ENCODE data around the gene ATP1B3. TPM values are rescaled to one million over a fixed set of nuclear protein-coding genes. Genes with fewer than 3 reads are reported as not detected.
A peak's percentile ranks its signal among the peaks of the same experiment; 100 is the strongest.

Gene ATP1B3
- total RNA-seq, 1 donor from 2014 or later, result 108 TPM

DNA sequence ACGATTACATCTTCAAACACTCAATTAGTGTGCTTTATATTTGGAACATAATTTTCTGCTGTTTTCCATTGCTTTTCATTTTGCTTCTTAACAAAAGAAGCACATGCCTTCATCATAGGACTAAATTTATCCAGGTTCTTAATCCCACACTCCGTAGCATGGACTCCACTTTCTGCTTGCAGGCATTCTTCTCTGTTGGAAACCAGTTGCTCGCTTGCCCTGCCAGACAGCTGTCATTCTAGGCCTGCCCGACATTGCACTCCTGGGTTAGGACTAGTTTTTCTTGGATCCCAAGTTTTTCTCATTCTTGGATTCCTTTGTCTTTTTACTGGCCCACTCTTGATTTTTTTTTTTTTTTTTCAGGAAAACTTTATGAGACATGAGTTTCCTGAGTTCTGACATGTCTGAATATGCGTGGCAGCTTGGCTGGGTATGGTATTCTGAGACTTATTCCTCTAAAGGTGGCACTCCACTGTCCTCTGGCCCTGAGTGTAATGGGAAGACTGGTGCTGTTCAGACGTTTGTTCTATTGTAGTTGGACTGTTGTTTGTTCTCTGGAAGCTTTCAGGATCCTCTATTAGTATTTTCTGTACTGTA is 6.3 kb upstream of the ATP1B3 start:
- TF ChIP-seq, protein P1, sequence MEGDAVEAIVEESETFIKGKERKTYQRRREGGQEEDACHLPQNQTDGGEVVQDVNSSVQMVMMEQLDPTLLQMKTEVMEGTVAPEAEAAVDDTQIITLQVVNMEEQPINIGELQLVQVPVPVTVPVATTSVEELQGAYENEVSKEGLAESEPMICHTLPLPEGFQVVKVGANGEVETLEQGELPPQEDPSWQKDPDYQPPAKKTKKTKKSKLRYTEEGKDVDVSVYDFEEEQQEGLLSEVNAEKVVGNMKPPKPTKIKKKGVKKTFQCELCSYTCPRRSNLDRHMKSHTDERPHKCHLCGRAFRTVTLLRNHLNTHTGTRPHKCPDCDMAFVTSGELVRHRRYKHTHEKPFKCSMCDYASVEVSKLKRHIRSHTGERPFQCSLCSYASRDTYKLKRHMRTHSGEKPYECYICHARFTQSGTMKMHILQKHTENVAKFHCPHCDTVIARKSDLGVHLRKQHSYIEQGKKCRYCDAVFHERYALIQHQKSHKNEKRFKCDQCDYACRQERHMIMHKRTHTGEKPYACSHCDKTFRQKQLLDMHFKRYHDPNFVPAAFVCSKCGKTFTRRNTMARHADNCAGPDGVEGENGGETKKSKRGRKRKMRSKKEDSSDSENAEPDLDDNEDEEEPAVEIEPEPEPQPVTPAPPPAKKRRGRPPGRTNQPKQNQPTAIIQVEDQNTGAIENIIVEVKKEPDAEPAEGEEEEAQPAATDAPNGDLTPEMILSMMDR (IDR thresholded peaks at IDR 0.05), result no peak
- Histone ChIP-seq H3K4me3 (no peak overlapping the region), H3K36me3 (no peaks in the 10 kb centered on the region), H3K27ac (no peak overlapping the region), H3K27me3 (no peaks in the 10 kb centered on the region), H3K9me3 (peaks cover 0 to 5% of the 10 kb centered on the region in 2 donors), H3K4me1 (no peaks in the 10 kb centered on the region)
- no peak for DNase-seq (ENCODE audit: low spot score in 2 of 2)
- intact Hi-C loops (cut with DNase I), result loop anchor here (10.0 kb wide), 3 partner anchors 295 to 415 kb away; partner anchors contain the start of gene RASA2

DNA sequence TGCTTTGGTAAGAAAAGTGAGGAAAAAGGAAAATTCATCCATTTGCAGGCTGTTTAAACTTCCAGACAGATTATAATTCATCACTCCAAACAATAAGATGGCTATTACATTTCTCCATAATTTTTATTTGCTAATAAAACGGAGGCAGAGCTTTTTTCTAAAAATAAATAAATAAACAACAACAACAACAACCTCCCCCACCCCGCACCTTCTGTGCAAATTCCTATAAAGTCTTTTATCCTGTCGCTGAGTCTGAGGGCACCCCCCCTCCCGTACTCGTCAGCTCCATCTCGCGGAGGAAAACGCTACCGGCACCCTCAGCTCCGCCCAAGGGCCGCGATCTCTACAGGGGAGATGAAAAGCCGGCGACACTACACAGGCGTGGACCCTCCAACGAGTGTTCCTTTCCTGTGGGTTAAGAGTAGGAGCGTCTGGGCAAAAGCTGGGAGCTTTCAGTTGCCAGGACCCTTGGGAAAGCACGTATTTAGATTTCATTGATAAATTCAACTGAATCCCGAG is 1.0 kb upstream of the ATP1B3 start:
- peak overlapping the region; percentile 99 to 100 for H3K27ac ChIP-seq
- peak; percentile 65 to 91 for DNase-seq (ENCODE audit: low spot score in 2 of 2)
- peaks cover 0 to 4% of the 10 kb centered on the region in 2 donors for H3K9me3 ChIP-seq
- H3K4me3 ChIP-seq, result peak overlapping the region; percentile 97 to 98
- H3K4me1 ChIP-seq, result peaks cover 0 to 11% of the 10 kb centered on the region in 2 donors
- TF ChIP-seq, protein P1 (IDR thresholded peaks at IDR 0.05), result peak; percentile 77 to 94 (median 93)
- H3K27me3 ChIP-seq, result no peaks in the 10 kb centered on the region
- no peaks in the 10 kb centered on the region for H3K36me3 ChIP-seq
- intact Hi-C loops (cut with DNase I), result loop anchor here (5.0 to 10.0 kb wide), 8 partner anchors 272 to 1127 kb away; partner anchors contain the start of genes RASA2, TFDP2 and U2SURP

DNA sequence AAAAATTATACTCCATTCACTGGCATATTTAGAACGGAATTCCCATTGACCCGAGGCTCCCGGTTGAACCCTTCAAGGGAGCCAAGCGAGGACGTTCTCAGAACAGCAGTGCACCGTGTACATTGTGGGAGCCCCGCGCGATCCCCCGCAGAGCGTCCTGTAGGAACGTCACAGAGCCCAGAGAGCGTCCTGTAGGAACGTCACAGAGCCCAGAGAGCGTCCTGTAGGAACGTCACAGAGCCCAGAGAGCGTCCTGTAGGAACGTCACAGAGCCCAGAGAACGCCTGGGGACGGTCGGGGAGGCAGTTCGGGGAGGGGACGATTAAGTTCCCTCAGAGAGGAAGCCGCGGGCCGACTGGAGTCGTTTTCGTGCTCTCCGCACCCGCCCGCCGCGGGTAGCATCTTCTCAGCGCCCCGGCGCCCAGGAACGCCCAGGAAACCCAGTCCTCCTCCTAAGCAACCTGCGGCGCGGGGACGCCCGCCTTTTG is 506 bp upstream of the ATP1B3 start:
- TF ChIP-seq, protein P1 (IDR thresholded peaks at IDR 0.05), result no peak
- H3K9me3 ChIP-seq, result no peaks in the 10 kb centered on the region
- intact Hi-C loops (cut with DNase I), result loop anchor here (1.0 to 10.0 kb wide), 9 partner anchors 138 to 1126 kb away; partner anchors contain the start of genes RASA2, RNF7, TFDP2 and U2SURP
- no peaks in the 10 kb centered on the region for H3K27me3 ChIP-seq
- H3K4me1 ChIP-seq, result peaks cover 0 to 11% of the 10 kb centered on the region in 2 donors
- no peaks in the 10 kb centered on the region for H3K36me3 ChIP-seq
- H3K4me3 ChIP-seq, result peak overlapping the region; percentile 97 to 98
- H3K27ac ChIP-seq, result peak overlapping the region; percentile 99 to 100
- DNase-seq (ENCODE audit: low spot score in 2 of 2), result peak; percentile 57 to 87

DNA sequence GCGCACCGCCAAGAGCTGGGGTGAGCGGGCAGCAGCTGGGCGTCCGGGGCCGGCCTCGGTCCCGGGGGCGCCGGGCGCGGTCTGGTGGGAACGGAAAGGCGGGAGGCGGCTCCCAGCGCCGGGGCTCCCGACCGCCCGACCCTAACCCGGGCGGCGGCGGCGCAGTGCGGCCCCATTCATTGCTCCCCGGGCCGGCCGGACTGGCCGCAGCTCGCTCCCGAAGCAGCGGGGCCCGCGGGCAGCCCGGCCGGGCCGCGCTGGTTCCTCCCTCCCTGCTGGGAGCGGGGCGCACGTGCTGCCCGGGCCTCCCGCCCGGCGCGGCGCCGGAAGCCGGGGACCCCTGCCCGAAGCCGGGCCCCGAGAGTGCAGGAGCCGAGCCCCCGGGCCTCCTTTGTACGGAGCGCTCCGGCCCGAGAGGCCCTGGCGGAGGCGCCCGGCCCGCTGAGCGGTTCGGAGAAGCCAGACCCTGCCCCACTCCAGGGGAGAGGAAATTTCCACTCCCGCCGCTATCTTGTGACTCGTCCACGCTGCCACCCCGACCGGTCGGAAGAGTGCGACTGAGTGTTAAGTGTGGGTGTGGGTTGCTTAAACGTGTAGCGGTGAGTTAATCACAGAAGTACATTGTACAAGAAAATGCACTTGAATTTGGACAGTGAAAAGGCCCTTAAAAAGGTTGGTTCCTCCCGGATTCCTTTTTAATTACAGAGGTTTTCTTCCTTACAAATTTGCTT is 613 bp downstream of the ATP1B3 start:
- Histone ChIP-seq H3K36me3 (no peaks in the 10 kb centered on the region), H3K27me3 (no peaks in the 10 kb centered on the region), H3K4me3 (peak overlapping the region; percentile 97 to 98), H3K27ac (peak overlapping the region; percentile 99 to 100), H3K4me1 (peaks cover 0 to 11% of the 10 kb centered on the region in 2 donors), H3K9me3 (no peaks in the 10 kb centered on the region)
- intact Hi-C loops (cut with DNase I), result loop anchor here (1.0 to 10.0 kb wide), 9 partner anchors 139 to 1125 kb away; partner anchors contain the start of genes RASA2, RNF7, TFDP2 and U2SURP
- TF ChIP-seq, protein P1 (IDR thresholded peaks at IDR 0.05), result no peak
- peak in 1 of 2 donors; percentile 75 for DNase-seq (ENCODE audit: low spot score in 2 of 2)

DNA sequence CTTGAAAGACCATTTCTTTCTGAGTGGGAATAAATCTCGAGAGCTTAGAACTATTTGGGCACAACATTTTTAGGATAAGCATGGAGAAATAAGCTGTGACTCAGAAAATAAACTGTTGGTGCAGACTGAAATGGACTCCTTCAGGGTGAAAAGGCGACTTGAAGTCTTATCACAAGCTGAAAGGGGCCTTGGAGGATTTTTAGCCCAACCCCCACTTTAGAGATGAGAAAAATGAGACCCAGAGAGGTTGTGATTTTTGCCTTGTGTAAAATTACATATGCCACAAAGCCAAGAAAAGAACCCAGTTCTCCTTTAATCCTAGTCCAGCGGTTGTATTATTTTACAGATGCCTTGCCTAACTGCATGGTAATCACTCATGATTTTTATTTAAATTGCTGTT is 1.5 kb downstream of the ATP1B3 start:
- no peak for DNase-seq (ENCODE audit: low spot score in 2 of 2)
- TF ChIP-seq, protein P1 (IDR thresholded peaks at IDR 0.05), result no peak
- intact Hi-C loops (cut with DNase I), result loop anchor here (5.0 to 10.0 kb wide), 8 partner anchors 269 to 1124 kb away; partner anchors contain the start of genes RASA2, TFDP2 and U2SURP

More for the DNA sequence above, 1.5 kb downstream of the ATP1B3 start:
- H3K36me3 ChIP-seq, result no peaks in the 10 kb centered on the region
- H3K9me3 ChIP-seq, result no peaks in the 10 kb centered on the region
- H3K27ac ChIP-seq, result peak overlapping the region; percentile 99 to 100
- H3K27me3 ChIP-seq, result no peaks in the 10 kb centered on the region
- H3K4me3 ChIP-seq, result peak overlapping the region; percentile 97 to 98
- H3K4me1 ChIP-seq, result peaks cover 0 to 11% of the 10 kb centered on the region in 2 donors

All from ascending aorta (tissue), 2 donors.